MM.1S (cell line): ENCODE results near the gene CREB3L1.
A peak's percentile ranks its signal among the peaks of the same experiment; 100 is the strongest.

Source experiments
- DNase-seq: peaks from one replicate; pipeline ENCODE4 v3.0.0-alpha.2; 2015
- H2AFZ ChIP-seq: fragments of 300-600 bp; sonication (generic); 2 replicates; pipeline ENCODE4 v1.6.0; 2016; ENCODE audit warnings: antibody characterized with exemption, low read length
- H3F3A ChIP-seq: fragments of 300-600 bp; sonication (generic); 2 replicates; pipeline ENCODE4 v1.6.1; 2016; ENCODE audit warnings: mild to moderate bottlenecking, antibody characterized with exemption, low read length, moderate library complexity, mixed read lengths; ENCODE audit not compliant: insufficient read depth
- H3K27ac ChIP-seq: fragments of 300-600 bp; sonication (generic); 2 replicates; pipeline ENCODE4 v1.5.1; 2016; ENCODE audit warnings: mild to moderate bottlenecking, low read length
- H3K27me3 ChIP-seq: fragments of 300-600 bp; sonication (generic); replicated peaks from 2 replicates; pipeline ENCODE4 v1.6.0; 2016; ENCODE audit warnings: low read length; ENCODE audit not compliant: insufficient read depth
- H3K36me3 ChIP-seq: fragments of 300-600 bp; sonication (generic); replicated peaks from 2 replicates; pipeline ENCODE4 v1.6.1; 2016; ENCODE audit warnings: mild to moderate bottlenecking, low read length, mixed read lengths; ENCODE audit not compliant: insufficient read depth
- H3K4me1 ChIP-seq: fragments of 300-600 bp; sonication (generic); 2 replicates; pipeline ENCODE4 v1.6.1; 2016; ENCODE audit warnings: low read length, mixed read lengths
- H3K4me2 ChIP-seq: fragments of 300-600 bp; sonication (generic); 2 replicates; pipeline ENCODE4 v1.6.0; 2016; ENCODE audit warnings: low read depth, low read length
- H3K4me3 ChIP-seq: fragments of 300-600 bp; sonication (generic); 2 replicates; pipeline ENCODE4 v1.5.1; 2016; ENCODE audit warnings: low read length, mixed read lengths
- H3K79me2 ChIP-seq: fragments of 300-600 bp; sonication (generic); 2 replicates; pipeline ENCODE4 v1.6.1; 2016; ENCODE audit warnings: mixed run types, low read length, mixed read lengths
- H3K9ac ChIP-seq: fragments of 300-600 bp; sonication (generic); 2 replicates; pipeline ENCODE4 v1.6.1; 2016; ENCODE audit warnings: low read length, mixed read lengths
- H3K9me2 ChIP-seq: fragments of 300-600 bp; sonication (generic); replicated peaks from 2 replicates; pipeline ENCODE4 v1.6.1; 2016; ENCODE audit warnings: mild to moderate bottlenecking, low read length, mixed read lengths; ENCODE audit not compliant: insufficient read depth
- H3K9me3 ChIP-seq: fragments of 300-600 bp; sonication (generic); replicated peaks from 2 replicates; pipeline ENCODE4 v1.6.1; 2016; ENCODE audit warnings: mild to moderate bottlenecking, low read length, mixed read lengths; ENCODE audit not compliant: insufficient read depth
- H4K20me1 ChIP-seq: fragments of 300-600 bp; sonication (generic); 2 replicates; pipeline ENCODE4 v1.6.1; 2016; ENCODE audit warnings: mild to moderate bottlenecking, low read length, moderate library complexity, mixed read lengths; ENCODE audit not compliant: insufficient read depth
- EZH2 ChIP-seq: fragments of 300-600 bp; sonication (generic); optimal IDR thresholded peaks from 2 replicates; pipeline ENCODE3; 2017; ENCODE audit warnings: low read depth, mild to moderate bottlenecking, antibody characterized with exemption, low read length, mixed read lengths
- EZH2phosphoT487 ChIP-seq: fragments of 300-600 bp; sonication (generic); IDR thresholded peaks from 2 replicates; pipeline ENCODE4 v1.6.1; 2018; ENCODE audit warnings: antibody characterized with exemption, low read length
- TF ChIP-seq, protein P1 (sequence below): fragments of 300-600 bp; sonication (generic); IDR thresholded peaks from 2 replicates; pipeline ENCODE4 v1.5.1; 2016; ENCODE audit warnings: antibody characterized with exemption, low read length, mixed read lengths

CREB3L1 gene

DNA sequence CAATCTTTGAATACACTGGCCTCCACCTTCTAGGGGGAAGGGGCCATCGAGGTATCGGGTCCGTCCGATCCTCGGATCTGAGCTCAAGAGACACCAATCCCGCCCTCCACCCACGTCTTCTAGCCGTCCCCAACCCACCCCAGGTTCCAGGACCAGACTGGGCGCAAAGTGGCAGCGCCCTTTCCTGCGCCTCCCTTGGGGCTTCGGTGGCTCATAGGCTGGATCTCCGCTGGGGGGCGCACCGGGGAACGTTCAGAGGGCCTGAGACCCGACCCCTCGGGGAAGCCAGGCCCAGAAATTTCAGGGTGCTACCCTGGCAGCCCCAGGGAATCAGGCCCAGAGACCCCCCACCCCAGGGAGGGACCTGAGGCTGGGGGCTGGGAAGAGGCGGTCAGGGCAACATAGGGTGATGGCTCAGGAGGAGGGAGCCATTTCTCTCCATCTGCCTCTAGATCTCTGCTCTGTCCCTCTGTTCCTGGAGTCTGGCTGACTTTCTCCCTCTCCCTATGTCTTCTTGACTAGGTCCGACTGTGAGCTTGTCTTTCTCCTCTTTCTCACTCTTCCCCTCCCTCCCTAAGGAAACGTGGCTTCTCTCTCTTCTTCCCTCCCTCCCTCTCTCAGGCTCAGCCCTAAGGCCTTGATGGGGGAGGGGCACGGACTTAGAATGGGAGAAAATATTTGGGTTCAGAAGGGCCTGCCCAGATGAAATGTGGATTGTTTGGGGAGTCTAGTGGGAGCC lies 1.1 kb downstream of the CREB3L1 start:
- no peak for DNase-seq
- TF ChIP-seq EZH2phosphoT487 = no peak
- TF ChIP-seq, protein P1, sequence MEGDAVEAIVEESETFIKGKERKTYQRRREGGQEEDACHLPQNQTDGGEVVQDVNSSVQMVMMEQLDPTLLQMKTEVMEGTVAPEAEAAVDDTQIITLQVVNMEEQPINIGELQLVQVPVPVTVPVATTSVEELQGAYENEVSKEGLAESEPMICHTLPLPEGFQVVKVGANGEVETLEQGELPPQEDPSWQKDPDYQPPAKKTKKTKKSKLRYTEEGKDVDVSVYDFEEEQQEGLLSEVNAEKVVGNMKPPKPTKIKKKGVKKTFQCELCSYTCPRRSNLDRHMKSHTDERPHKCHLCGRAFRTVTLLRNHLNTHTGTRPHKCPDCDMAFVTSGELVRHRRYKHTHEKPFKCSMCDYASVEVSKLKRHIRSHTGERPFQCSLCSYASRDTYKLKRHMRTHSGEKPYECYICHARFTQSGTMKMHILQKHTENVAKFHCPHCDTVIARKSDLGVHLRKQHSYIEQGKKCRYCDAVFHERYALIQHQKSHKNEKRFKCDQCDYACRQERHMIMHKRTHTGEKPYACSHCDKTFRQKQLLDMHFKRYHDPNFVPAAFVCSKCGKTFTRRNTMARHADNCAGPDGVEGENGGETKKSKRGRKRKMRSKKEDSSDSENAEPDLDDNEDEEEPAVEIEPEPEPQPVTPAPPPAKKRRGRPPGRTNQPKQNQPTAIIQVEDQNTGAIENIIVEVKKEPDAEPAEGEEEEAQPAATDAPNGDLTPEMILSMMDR = peak; percentile 6; the same call in 1 of the 2 replicates
- H3K9me2 ChIP-seq = no peaks in the 10 kb centered on the region
- no peak overlapping the region for H3K27ac ChIP-seq
- no peaks in the 10 kb centered on the region for H3K4me1 ChIP-seq
- H3K27me3 ChIP-seq = peaks cover 54% of the 10 kb centered on the region
- H2AFZ ChIP-seq = no peak overlapping the region
- H3K4me2 ChIP-seq = no peak overlapping the region
- no peaks in the 10 kb centered on the region for H3K9me3 ChIP-seq
- H3K9ac ChIP-seq = no peak overlapping the region
- no peaks in the 10 kb centered on the region for H4K20me1 ChIP-seq
- no peaks in the 10 kb centered on the region for H3F3A ChIP-seq
- no peaks in the 10 kb centered on the region for H3K36me3 ChIP-seq
- no peaks in the 10 kb centered on the region for H3K79me2 ChIP-seq
- no peak overlapping the region for H3K4me3 ChIP-seq

DNA sequence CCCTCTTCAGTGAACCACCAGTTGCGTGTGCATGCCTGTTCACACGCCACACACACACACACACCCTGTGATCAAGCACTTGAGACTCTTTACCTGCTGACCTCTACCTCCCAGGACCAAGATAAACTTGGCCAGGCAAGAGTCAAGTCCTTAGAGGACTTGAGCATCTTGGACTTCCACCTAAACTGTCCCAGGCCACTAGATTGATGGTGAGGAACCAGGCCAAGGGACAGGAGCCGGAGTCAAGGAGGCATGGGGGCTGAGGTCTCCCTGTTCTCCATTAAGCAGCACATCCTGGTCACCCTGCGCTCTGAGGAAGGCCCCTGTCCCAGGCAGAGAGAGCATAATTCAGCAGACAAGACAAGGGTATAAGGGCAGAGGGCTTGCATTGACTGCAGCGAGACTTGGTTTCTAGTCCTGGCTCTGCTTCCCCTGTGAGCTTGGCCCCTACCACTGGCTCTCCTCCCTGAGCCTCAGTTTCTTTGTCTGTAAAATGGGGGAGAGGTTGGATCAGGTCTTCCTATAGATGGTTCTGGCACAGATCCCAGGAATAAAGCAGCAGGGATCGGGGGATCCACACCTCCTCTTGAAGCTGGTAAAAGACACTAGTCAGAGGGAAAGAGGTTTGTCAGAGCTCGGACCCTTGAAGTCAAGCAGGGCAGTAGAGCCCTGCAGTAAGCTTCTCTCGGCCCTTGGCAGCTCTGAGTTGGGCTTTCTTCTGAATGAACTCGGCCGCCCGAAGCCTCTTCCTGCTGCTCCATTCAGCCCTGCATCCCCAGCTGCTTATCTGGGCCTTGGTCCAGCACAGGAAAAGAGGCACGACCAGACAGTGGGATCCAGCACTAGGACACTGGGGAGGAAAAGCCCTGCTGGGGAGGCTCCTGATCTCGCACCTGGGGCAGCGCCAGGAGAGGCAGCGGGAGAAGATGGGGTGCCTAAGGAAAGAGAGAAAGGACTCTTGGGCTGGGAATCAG lies 2.0 kb downstream of the CREB3L1 start:
- H3F3A ChIP-seq = no peaks in the 10 kb centered on the region
- peaks cover 54% of the 10 kb centered on the region for H3K27me3 ChIP-seq
- H3K9ac ChIP-seq = no peak overlapping the region
- H2AFZ ChIP-seq = no peak overlapping the region
- H3K79me2 ChIP-seq = no peaks in the 10 kb centered on the region
- H3K4me1 ChIP-seq = no peaks in the 10 kb centered on the region
- H3K4me2 ChIP-seq = no peak overlapping the region
- no peaks in the 10 kb centered on the region for H3K9me2 ChIP-seq
- no peaks in the 10 kb centered on the region for H4K20me1 ChIP-seq
- TF ChIP-seq, protein P1 = no peak
- TF ChIP-seq EZH2 (no peak), EZH2phosphoT487 (no peak)
- H3K27ac ChIP-seq = no peak overlapping the region
- no peaks in the 10 kb centered on the region for H3K36me3 ChIP-seq
- no peaks in the 10 kb centered on the region for H3K9me3 ChIP-seq
- no peak overlapping the region for H3K4me3 ChIP-seq
- DNase-seq = no peak

DNA sequence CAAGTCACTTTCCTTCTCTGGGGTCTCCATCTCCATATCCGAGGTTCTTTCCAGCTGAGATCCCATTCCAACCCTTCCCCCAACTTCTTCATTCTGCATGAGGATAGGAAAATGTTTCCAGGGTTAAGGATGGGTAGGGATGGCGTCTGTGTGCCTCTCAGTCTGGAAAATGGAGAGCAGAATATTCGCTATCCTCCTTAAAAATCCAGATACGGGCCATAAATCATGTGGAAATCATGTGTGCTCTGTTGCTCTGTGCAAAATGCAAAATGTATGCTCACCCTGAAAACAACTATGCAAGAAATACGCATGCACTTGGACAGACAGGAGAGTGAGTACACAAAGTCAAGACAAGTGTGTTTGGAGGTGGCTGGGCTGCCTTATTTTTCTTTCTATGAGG lies 3.2 kb downstream of the CREB3L1 start:
- peaks cover 59% of the 10 kb centered on the region for H3K27me3 ChIP-seq
- H3K9me3 ChIP-seq = no peaks in the 10 kb centered on the region
- no peak overlapping the region for H3K9ac ChIP-seq
- TF ChIP-seq, protein P1 = no peak
- no peak for TF ChIP-seq EZH2phosphoT487
- no peak for TF ChIP-seq EZH2
- H3K36me3 ChIP-seq = no peaks in the 10 kb centered on the region
- no peaks in the 10 kb centered on the region for H3K79me2 ChIP-seq
- no peak overlapping the region for H3K4me2 ChIP-seq
- no peaks in the 10 kb centered on the region for H3F3A ChIP-seq
- H4K20me1 ChIP-seq = no peaks in the 10 kb centered on the region
- H3K4me1 ChIP-seq = no peaks in the 10 kb centered on the region
- H2AFZ ChIP-seq = no peak overlapping the region
- DNase-seq = no peak
- no peaks in the 10 kb centered on the region for H3K9me2 ChIP-seq
- H3K4me3 ChIP-seq = no peak overlapping the region
- no peak overlapping the region for H3K27ac ChIP-seq
